HG02884 (cell line): Measurements from ENCODE around the gene ITGA7.
A peak's percentile ranks its signal among the peaks of the same experiment; 100 is the strongest.

Source experiments
- ATAC-seq: cut with Tn5 transposase; IDR thresholded peaks from one replicate; pipeline ENCODE4 v1.9.1; 2021; ENCODE audit warnings: mild to moderate bottlenecking, moderate library complexity; ENCODE audit not compliant: unreplicated experiment

The ITGA7 gene

DNA sequence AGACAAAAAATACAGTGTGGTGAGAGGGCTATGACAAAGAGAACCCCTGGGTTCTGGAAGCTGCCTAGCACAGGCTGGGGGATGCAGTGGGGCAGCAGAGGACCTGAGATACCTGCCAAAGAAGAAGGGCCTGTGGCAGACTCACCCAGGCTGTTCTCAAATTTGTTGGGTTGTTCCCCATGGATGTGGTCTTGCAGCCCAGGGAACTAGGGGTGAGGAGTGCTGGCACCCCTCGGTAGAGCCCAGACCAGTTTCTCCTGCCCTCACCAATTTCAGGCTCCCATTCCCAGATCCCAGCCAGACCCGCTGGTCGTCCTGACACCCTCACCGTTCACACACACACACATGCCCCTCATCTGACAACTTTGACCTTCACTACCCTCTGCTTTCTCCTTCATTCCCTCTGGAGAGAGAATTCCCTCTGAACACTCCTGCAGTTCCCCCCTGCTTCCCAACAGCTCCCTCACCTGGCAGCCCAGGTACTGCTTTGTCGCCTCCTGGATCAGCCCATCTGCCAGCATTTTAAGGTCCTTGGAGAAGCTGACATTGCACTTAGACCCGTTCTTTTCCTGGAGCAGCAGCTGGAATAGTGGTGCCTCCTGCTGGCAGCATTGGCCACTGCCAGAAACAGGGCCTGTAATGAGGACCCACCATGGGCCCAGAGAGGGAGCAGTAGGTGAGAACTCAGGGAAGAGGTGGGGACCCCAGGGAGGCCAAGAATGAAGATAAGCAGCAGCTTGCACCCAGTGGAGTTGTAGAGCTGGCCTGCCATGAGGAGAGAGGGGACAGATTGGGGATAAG, 29.3 kb upstream of the ITGA7 start:
- ATAC-seq = no peak

DNA sequence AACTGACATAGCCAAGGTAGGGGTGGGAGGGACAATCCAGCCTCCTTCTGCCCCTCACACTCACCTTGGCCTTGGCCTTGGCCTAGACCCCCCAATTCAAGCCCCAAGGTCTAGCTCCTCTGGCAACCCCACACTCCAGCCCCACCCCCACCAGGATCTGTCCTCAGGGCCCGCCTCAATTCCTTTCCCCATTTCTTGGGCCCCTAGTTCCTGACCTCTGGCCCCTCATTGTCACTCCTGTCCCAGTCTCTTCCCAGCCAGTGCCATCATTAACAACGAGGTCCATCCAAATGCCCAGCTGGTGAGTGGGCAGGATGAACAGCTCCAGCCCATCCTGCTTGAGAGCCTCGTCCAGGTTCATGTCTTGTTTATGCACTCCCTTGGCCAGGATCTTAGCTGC, 28.4 kb upstream of the ITGA7 start:
- no peak for ATAC-seq

DNA sequence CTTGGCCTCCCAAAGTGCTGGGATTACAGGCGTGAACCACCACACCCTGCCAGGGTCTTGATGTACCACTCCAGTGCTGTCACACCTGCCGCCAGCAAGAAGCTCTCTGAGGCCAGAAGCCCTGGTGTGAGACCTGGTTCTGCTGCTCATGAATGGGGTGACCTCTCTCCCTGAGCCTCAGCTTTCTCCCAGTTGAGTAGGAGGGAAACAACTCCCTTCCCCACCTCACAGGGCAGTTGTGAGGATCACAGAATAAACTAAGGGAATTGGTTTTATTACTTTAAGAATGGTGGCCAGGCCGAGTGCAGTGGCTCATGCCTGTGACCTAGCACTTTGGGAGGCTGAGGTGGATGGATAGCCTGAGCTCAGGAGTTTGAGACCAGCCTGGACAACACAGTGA, 26.9 kb upstream of the ITGA7 start:
- ATAC-seq = no peak

DNA sequence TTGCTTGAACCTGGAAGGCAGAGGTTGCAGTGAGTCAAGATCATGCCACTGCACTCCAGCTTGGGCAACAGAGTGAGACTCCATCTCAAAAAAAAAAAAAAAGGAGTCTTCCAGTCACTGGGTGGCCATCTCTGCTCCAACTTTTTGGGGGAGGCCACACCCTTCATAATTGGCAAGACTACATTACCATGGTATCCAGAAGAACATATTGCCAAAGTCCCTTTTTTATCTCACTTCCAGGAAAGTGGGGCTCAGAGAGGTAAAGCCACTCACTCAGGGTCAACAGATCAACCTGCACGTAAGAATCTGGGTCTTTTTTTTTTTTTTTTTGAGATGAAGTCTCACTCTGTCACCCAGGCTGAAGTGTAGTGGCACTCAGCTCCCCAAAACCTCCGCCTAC, 26.2 kb upstream of the ITGA7 start:
- no peak for ATAC-seq

DNA sequence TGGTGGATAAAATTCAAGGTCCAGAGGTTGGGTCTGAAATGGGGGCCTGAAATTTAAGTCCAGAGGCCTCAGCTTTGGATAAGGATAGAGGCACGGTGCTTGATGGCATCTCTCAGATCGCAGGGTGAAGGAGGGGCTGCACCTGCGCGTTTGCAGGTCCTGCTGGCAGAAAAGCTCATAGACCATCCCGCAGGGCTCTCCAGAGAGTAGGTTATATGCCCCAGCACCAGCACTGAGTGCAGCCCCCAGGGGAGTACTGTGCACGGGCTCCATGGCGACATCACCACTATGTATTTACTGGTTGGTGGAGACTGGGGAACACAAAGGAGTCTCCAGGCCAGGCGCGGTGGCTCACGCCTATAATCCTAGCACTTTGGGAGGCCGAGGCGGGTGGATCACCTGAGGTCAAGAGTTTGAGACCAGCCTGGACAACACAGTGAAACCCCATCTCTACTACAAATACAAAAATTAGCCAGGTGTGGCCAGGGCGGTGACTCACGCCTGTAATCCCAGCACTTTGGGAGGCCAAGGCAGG, 25.4 kb upstream of the ITGA7 start:
- no peak for ATAC-seq

DNA sequence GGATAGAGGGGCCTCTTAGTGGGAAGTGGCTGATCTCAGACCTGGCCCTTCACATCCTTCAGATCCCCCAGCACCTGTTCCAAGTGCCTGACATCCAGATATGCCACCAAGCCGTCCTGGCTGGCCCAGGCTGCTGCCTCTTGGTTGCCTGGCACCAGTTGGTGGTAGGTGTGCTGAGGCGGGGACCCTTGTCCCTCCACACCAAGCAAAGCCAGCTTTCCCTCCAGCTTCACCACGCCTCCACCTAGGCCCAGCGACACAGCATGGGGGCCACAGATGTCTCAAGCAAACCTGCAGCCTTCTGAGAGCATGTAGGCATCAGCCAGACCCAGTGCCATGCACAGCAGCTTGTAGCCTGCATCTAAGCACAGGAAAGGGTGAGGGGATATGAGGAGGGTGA, 24.6 kb upstream of the ITGA7 start:
- ATAC-seq = no peak

DNA sequence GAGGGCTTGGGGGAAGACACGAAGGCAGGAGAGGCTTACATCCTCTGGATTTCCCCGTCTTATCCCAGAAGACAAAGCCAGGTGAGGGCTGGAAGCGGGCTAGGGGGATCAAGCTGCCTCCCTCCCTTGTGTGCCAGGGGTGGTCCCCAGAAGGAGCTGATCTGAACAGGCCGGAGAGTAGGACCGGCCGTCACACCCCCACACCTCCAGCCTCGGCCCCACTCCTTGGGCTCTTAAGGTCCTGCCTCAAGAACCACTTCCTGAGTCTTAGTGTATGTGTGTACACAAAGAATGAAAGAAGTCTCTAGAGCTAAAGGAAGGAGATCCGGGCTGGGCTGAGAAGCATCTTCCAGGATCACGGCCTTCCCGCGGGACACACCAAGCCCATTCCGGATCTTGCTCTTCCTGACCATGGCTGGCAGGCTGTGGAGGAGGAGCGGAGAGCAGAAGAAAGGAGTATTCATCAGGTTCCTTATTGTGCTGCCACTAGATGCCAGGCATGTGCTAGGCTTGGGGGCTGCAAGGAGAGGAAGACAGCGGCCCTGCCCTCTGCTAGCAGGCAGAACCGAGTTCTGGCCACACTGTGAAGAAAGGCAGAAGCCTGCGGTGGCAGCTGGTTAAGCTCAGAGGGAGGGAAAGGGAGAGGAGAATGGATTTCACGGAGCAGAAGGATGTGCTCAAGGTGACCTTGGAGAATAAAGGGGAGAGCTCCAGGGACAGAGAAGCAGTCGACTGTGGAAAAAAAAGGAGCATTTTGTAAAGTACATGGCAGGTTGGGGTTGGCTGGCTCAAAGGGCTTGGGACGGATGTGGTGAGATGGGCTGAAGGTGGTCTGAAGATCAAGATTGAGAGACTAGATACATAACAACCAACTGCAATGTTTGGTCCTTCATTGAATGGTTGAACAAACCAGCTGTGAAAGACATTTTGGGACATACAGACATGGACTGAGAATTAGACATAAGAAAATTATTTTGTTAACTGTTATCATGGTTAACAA, 22.4 kb upstream of the ITGA7 start:
- peak; percentile 44 for ATAC-seq

DNA sequence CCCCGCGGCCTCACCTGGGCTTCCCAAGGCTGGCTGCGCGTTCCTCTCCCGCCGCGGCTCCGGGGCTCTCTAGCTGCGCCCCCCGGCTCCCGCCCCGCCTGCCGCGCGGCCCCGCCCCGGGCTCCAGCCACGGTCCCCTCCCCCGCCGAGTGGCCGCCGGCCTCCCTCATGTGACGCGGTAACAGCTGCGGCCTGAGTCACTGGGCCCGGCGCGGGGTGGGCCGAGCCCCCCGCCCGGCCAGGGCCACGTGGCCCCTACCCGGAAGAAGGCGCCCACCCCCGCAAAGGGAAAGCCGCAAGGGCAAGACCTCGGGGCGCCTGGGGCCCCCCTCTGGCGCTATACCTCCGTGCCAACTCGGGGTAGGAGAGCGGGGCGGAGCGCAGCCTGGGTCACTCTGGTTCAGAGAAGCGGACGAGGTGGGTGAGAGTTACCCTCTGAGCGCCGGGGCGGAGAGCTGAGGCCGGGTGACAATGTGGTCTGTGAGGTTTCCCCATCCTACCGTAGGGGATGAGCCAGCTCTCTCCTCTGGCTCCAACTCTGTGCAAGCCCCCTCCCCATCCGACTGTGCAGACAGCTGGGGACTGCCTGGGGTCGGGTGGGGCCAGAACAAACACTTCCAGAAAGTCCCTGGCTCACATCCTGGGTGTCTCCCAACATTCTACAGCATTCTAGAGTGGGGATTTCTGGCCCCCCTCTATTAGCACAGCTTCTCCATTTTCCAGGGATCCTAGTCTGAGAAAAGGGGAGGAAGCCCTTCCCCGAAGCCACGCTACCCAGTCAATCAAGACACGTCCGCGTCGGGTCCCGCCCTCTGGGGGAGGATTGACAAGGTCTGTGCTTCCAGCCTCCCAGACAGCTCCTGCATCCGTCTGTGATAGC, 21.5 kb upstream of the ITGA7 start, which contains the start of gene CD63:
Gene CD63, minus strand, starts transcription at position 71 of the 880 bp plus-strand sequence. CDS start 668 bp downstream, outside the sequence.
- peak; percentile 51 for ATAC-seq

DNA sequence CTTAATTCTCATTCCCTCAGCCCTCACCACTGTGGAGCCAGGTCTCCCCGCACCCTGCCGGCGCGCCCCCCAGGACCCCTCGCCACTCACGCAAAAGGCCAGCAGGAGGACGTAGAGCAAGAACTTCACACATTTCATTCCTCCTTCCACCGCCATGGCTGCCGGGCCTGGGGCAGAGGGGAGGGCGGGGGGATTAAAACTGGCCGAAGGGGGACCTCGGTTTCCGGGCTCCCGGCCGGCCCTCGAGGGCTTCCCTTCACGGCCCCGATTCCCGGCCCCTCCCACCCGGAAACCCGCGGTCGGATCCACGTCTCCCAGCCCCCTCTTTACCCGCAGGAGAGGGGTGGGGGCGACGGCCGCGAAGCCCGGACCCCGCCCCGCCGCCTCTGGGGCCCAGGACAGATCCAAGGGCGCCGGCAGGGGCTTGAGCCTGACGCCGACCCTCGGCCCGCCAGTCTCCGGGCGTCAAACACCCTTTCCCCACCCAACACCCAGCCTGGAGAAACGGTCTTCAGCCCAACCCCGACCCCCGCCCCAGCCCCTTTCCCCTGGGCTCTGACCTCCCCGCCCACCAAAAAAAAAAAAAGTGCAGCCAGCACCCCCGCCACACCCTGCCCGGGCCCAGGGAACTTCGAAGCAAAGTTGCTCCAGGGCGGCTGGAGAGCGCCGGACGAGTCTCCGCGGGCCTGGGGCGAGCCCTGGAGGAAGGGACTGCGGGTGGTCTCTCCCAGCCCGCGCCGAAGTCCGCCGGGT, 20.7 kb upstream of the ITGA7 start:
- ATAC-seq = peak; percentile 8

DNA sequence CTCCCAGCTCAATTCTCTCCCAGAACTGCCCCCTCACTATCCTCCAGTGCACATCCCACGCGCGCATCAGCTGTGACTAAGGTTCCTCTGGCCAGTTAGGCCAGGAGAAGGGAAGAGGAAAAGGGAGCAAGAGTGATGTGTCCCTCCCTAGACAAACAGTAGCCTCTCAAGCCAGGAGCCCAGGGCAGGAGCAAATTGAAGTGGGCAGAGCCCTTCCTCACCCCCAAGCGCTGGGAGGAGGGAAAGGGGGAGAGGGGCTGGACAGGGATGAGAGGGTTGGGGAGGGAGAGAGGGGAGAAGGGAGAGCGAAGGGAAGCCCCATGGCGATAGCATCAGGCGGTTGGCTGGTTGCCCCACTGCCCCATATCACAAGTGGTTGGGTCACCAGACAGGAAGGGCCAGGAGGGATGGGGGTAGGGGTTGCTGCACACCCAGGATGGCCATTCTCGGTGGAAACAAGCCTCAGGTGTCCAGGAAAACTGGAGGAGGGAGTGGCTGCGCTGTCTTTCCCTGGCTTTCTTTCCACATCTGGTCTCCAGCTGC, 20.0 kb upstream of the ITGA7 start:
- ATAC-seq = no peak

DNA sequence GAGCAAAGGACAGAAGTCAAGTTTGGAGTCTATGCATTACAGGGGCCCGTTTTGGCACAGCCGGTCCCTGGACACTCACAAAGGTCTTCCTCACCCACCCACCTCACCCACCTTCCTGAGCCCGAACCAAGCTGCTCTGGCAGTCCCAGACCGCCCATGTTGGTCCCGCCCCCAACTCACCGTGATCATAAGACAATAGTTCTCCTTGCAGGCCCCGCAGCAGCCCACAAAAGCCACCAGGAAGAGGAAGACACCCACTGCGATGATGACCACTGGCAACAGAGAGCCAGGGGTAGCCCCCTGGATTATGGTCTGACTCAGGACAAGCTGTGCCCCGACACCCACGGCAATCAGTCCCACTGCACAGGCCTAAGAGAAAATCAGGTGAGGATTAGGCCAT, 19.3 kb upstream of the ITGA7 start:
- no peak for ATAC-seq

DNA sequence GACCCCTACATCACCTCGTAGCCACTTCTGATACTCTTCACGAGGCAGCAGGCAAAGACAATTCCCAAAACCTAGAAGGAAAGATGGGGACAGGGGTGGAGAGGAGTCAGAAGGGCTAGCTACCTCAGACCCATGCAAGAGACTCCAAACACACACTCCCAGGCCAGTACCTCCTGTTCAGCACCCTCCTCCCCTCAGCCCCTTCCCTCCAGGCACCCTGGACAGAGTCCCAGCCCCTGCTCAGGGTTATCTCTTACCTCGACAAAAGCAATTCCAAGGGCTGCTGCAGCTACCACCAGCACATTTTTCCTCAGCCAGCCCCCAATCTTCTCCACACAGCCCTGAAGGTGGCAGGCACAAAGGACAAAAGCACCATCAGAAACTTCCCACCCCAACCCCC, 17.9 kb upstream of the ITGA7 start:
- ATAC-seq = no peak

DNA sequence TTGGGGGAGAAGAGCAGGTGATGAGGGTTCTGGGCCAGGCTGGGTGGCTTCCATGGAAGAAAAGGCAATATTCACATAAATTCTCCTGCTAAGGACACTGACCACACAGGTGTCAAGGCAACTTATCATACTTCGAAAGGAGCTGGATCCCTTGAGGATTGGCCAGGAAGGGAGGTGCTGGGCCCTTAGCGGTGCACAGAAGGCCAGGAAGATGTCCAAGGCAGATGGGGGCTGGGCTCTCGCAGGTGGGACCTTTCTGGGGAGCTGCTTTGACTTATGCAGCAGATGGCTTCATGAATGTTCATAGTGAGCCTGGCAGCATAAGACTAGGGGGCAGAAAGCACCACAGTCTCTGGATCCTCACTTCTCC, 17.2 kb upstream of the ITGA7 start:
- no peak for ATAC-seq

DNA sequence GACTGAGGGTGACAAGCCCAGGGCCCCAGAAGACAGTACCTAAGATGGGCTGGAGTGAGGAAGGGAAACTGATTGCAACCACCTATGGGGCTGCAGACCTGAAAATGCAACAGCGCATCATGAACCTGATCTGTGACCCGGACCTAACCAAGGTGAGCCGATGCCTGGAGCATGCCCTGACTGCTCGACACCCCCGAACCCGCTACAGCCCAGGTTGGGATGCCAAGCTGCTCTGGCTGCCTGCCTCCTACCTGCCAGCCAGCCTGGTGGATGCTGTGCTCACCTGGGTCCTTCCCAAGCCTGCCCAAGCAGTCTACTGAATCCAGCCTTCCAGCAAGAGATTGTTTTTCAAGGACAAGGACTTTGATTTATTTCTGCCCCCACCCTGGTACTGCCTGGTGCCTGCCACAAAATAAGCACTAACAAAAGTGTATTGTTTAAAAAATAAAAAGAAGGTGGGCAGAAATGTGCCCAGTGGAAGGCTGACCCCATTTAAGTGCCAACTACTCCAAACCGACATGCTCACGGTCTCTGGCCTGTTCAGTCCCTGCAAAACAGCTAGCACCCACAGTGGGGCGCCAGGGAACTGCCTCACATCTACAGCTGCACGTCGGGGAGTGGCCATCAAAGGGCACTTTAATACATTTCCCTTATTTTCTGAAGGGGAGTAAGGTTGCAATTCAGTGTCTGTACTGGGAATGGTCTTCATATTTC, 16.7 kb upstream of the ITGA7 start:
- ATAC-seq = peak; percentile 35

DNA sequence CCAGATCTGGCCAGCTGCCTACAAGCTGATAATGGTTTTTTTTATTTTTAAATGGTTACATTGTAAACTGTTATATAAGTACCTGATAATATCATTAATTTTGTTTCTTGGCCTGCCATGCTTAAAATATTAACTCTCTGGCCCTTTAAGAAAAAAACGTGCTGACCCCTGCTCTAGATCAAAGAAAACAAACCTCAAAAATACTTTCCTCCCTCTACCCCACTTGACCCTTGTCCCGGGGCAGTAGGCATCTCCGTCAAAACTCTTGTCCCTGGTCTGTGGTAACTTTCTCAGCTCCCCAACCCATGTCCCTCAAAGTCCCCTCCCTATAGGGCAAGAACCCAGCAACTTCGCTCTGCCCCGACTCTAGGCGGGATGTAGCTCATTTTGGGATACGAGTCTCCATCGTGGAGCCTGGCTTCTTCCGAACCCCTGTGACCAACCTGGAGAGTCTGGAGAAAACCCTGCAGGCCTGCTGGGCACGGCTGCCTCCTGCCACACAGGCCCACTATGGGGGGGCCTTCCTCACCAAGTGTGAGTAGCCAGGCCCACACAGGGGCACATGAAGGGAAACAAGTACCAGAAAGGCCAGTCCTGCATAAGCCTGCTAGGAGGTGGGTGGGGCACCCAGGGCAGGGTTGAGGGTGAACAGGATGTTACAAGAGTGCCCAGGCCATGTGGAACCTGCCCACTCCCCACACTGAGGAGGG, 16.0 kb upstream of the ITGA7 start:
- ATAC-seq = no peak

DNA sequence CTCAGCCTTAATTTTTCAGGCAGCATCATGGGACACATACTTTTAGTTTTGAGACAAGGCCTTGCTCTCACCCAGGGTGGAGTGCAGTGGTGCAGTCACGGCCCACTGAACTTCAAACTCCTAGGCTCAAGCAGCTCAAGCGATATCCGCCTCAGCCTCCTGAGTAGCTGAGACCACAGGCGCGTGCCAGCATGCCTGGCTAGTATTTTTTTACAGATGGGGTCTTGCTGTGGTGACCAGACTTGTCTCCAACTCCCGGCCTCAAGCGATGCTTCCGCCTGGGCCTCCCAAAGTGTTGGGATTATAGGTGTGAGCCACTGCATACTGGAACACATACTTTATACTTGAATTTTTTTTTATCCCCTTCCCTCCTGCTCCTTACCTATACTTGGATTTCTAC, 15.2 kb upstream of the ITGA7 start:
- ATAC-seq = no peak

DNA sequence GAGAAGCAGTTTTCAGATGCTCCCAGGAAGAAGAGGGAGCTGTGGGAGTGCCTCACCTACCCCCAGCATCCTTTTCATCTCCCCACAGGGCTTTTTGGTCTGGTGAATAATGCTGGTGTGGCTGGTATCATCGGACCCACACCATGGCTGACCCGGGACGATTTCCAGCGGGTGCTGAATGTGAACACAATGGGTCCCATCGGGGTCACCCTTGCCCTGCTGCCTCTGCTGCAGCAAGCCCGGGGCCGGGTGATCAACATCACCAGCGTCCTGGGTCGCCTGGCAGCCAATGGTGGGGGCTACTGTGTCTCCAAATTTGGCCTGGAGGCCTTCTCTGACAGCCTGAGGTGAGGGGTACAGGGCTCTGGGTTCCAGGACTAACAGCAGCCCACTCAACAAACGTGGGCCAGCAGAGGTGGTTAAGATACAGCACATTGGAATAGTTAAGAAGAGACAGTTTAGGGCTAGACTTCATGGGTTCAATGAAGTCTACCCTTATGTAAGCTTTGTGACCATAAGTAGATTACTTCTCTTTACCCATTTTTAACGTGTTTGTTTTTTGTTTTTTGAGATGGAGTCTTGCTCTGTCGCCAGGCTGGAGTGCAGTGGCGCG, 14.0 kb upstream of the ITGA7 start:
- no peak for ATAC-seq

DNA sequence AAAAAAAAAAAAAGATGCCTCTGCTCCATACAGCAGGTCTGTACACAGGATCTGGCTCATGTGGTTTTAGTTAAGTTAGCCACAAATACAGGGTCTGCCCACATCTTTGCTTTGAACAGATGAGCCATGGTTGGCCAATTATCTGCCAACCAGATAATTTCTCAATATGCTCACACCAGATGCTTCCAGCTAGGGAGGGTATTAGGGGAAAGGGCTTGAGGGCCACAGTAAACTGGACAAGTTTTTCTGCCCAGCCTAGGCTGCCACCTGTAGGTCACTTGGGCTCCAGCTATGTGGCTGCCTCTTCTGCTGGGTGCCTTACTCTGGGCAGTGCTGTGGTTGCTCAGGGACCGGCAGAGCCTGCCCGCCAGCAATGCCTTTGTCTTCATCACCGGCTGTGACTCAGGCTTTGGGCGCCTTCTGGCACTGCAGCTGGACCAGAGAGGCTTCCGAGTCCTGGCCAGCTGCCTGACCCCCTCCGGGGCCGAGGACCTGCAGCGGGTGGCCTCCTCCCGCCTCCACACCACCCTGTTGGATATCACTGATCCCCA, 13.3 kb upstream of the ITGA7 start:
- ATAC-seq = no peak
